GM12878 (cell line): ENCODE results near the gene SEM1. TPM values are rescaled to one million over a fixed set of nuclear protein-coding genes. Genes with fewer than 3 reads are reported as not detected.

Experiments used
- ATAC-seq: fragments of 200-7000 bp; cut with Tn5 transposase; 3 replicates; pipeline ENCODE4 v1.9.1; 2020; ENCODE audit warnings: mild to moderate bottlenecking, moderate library complexity
- BruUV-seq: library from RNA; stranded (reverse); fragments of 400-500 nt; replicated peaks from 2 replicates; lab custom pipeline; 2021; lab: Mats Ljungman, UMichigan
- CTCF ChIA-PET: fragments of 300-600 bp; sonication (Branson Sonifier 250); formaldehyde crosslinking; extraction: SDS; loops from one replicate; lab custom pipeline; 2021; ENCODE audit warnings: inconsistent platforms; lab: Yijun Ruan, JAX
- POLR2A ChIA-PET: fragments of 350-600 bp; formaldehyde crosslinking; extraction: SDS; loops from one replicate; lab custom pipeline; 2021; ENCODE audit warnings: inconsistent platforms; lab: Charles Lee
- RAD21 ChIA-PET: fragments of 300-600 bp; sonication (Branson Sonifier 250); formaldehyde crosslinking; loops from one replicate; lab custom pipeline; 2023; ENCODE audit warnings: antibody characterized with exemption; ENCODE audit not compliant: unreplicated experiment; lab: Charles Lee
- SMC1A ChIA-PET: fragments of 300-600 bp; sonication (Branson Sonifier 250); formaldehyde crosslinking; loops from one replicate; lab custom pipeline; 2023; ENCODE audit not compliant: unreplicated experiment, uncharacterized antibody; lab: Charles Lee
- DNase-seq: peaks from one replicate; pipeline ENCODE4 v3.0.0-alpha.2; 2011; ENCODE audit warnings: low read depth, low spot score
- FAIRE-seq: peaks from 3 replicates; lab custom pipeline; 2011; peaks lifted over from hg19 to GRCh38; lab: Jason Lieb, UNC
- H2AFZ ChIP-seq: 2 replicates; pipeline ENCODE4 v1.6.0; 2011; ENCODE audit warnings: low read depth, low read length, control low read depth; ENCODE audit not compliant: control insufficient read depth
- H3K27ac ChIP-seq: 2 replicates; pipeline ENCODE4 v1.5.1; 2011; ENCODE audit warnings: control low read depth; ENCODE audit not compliant: control insufficient read depth, insufficient read depth
- H3K27me3 ChIP-seq, 2 experiments: replicated peaks in 1 of 2; 2 replicates each; pipeline versions ENCODE4 v1.6.0 to v1.6.1; 2011; ENCODE audit warnings: low read length in 1 of 2; ENCODE audit not compliant: control insufficient read depth in 2 of 2, insufficient read depth in 2 of 2
- H3K36me3 ChIP-seq, 2 experiments: 2 replicates each; pipeline ENCODE4 v1.5.1; 2011; ENCODE audit warnings: low read length in 1 of 2; ENCODE audit not compliant: control insufficient read depth in 2 of 2, insufficient read depth in 2 of 2
- H3K4me1 ChIP-seq: 2 replicates; pipeline ENCODE4 v1.6.1; 2011; ENCODE audit warnings: mild to moderate bottlenecking, low read length, moderate library complexity, mixed read lengths; ENCODE audit not compliant: control insufficient read depth, insufficient read depth
- H3K4me2 ChIP-seq: 2 replicates; pipeline ENCODE4 v1.6.0; 2011; ENCODE audit warnings: control low read depth; ENCODE audit not compliant: control insufficient read depth, insufficient read depth
- H3K4me3 ChIP-seq: fragments of 200-600 bp; sonication (generic); 2 replicates; pipeline ENCODE4 v1.5.1; 2016
- H3K79me2 ChIP-seq: 2 replicates; pipeline ENCODE4 v1.6.0; 2011; ENCODE audit warnings: low read length; ENCODE audit not compliant: control insufficient read depth, insufficient read depth
- H3K9ac ChIP-seq: 2 replicates; pipeline ENCODE4 v1.8.0; 2011; ENCODE audit warnings: low read length, control low read depth, mixed read lengths; ENCODE audit not compliant: control insufficient read depth, insufficient read depth
- H3K9me3 ChIP-seq: replicated peaks from 3 replicates; pipeline ENCODE4 v1.5.1; 2011; ENCODE audit warnings: mild to moderate bottlenecking, low read length; ENCODE audit not compliant: control insufficient read depth, insufficient read depth
- H4K20me1 ChIP-seq: 2 replicates; pipeline ENCODE4 v1.6.0; 2011; ENCODE audit not compliant: control insufficient read depth, insufficient read depth
- CBFB ChIP-seq: IDR thresholded peaks from 2 replicates; pipeline ENCODE4 v1.6.1; 2016; ENCODE audit warnings: antibody characterized with exemption, low read depth
- FOXM1 ChIP-seq: IDR thresholded peaks from 2 replicates; pipeline ENCODE4 v1.6.1; 2012; ENCODE audit warnings: low read depth, mild to moderate bottlenecking, inconsistent platforms, low read length, moderate library complexity
- HDAC2 ChIP-seq: fragments of 200-600 bp; sonication (generic); IDR thresholded peaks from 2 replicates; pipeline ENCODE4 v1.6.1; 2017
- MAX ChIP-seq: IDR thresholded peaks from 2 replicates; pipeline ENCODE4 v1.6.1; 2012; ENCODE audit warnings: low read depth, low read length, improper control_type of control experiment
- MEF2A ChIP-seq: IDR thresholded peaks from 2 replicates; pipeline ENCODE4 v1.6.1; 2011; ENCODE audit warnings: low read depth, mild to moderate bottlenecking, low read length, moderate library complexity; ENCODE audit not compliant: insufficient read depth
- MTA3 ChIP-seq: IDR thresholded peaks from 2 replicates; pipeline ENCODE4 v1.6.1; 2012; ENCODE audit warnings: low read length, inconsistent platforms, borderline replicate concordance
- NFXL1 ChIP-seq: fragments of 450-650 bp; IDR thresholded peaks from 2 replicates; pipeline ENCODE4 v1.6.1; 2017; ENCODE audit warnings: antibody characterized with exemption, mild to moderate bottlenecking, borderline replicate concordance
- PAX8 ChIP-seq: fragments of 450-650 bp; IDR thresholded peaks from 2 replicates; pipeline ENCODE4 v1.6.1; 2017; ENCODE audit warnings: mild to moderate bottlenecking, moderate library complexity
- RAD21 ChIP-seq: IDR thresholded peaks from 2 replicates; pipeline ENCODE4 v1.6.1; 2011; ENCODE audit warnings: mild to moderate bottlenecking, low read depth, low read length, moderate library complexity; ENCODE audit not compliant: insufficient read depth
- RCOR1 ChIP-seq: conservative IDR thresholded peaks from 2 replicates; pipeline ENCODE4 v1.6.1; 2012; ENCODE audit warnings: low read depth, low read length, improper control_type of control experiment
- SMAD1 ChIP-seq: fragments of 450-650 bp; IDR thresholded peaks from 2 replicates; pipeline ENCODE4 v1.6.1; 2018; ENCODE audit warnings: mild to moderate bottlenecking, low read depth; ENCODE audit not compliant: partially characterized antibody
- SRF ChIP-seq, 2 experiments: IDR thresholded peaks; 2 replicates each; pipeline ENCODE4 v1.6.1; 2011; ENCODE audit warnings: low read depth in 2 of 2, low read length in 2 of 2, mild to moderate bottlenecking in 1 of 2, moderate library complexity in 1 of 2
- WGBS: methylation state at CpG from one replicate; pipeline ENCODE4 v1.1.6; 2016; ENCODE audit warnings: low lambda C conversion rate; ENCODE audit not compliant: insufficient replicate concordance, insufficient coverage; ENCODE audit errors: missing lambda C conversion rate; 5-methylcytosine and 5-hydroxymethylcytosine counted together
- in situ Hi-C: fragments of 300-500 bp; cut with MboI; formaldehyde crosslinking; loops from 9 replicates; pipeline ENCODE4 v1.14.3; 2018; ENCODE audit warnings: mixed read lengths
- intact Hi-C: fragments of 100-400 bp; cut with micrococcal nuclease; formaldehyde crosslinking; loops from one replicate; pipeline ENCODE4 v1.14.2; 2022; ENCODE audit not compliant: unreplicated experiment
- polyA plus RNA-seq, 11 experiments: library from polyadenylated mRNA; depleted of rRNA in 4 of 11; unstranded in 6 of 11; stranded (reverse) in 5 of 11; fragments of >200 nt; fragmentation: Nextera tagmentation in 4 of 11; fragmentation: Illumina TruSeq in 1 of 11; extraction: Ambion mirVana in 4 of 11; extraction: Trizol in 1 of 11; gene quantifications; 1 replicate in 1 of 11; 2 replicates in 10 of 11; pipeline versions ENCODE4 v1.2.1 to v1.2.3, GENCODE V29; 2011 to 2016; ENCODE audit warnings: inconsistent platforms in 2 of 11, missing spikeins in 2 of 11, low read depth in 1 of 11
- total RNA-seq, 4 experiments: library from RNA; depleted of rRNA in 3 of 4; stranded (reverse); fragments of >200 nt in 3 of 4; fragmentation: Illumina TruSeq in 1 of 4; extraction: Trizol in 1 of 4; gene quantifications; 2 replicates each; pipeline versions ENCODE4 v1.2.1 to v1.2.3, GENCODE V29; 2013 to 2021
- TF ChIP-seq, protein P1 (sequence below): fragments of 450-650 bp; IDR thresholded peaks from 2 replicates; pipeline ENCODE4 v1.6.1; 2017; ENCODE audit warnings: mild to moderate bottlenecking

SEM1 gene
- total and polyA plus RNA-seq, 10 of the 15 experiments (the other 5 are each of a cell fraction or from before 2014, with no cell fraction given) = 44.6 to 606 (median 356) TPM

DNA sequence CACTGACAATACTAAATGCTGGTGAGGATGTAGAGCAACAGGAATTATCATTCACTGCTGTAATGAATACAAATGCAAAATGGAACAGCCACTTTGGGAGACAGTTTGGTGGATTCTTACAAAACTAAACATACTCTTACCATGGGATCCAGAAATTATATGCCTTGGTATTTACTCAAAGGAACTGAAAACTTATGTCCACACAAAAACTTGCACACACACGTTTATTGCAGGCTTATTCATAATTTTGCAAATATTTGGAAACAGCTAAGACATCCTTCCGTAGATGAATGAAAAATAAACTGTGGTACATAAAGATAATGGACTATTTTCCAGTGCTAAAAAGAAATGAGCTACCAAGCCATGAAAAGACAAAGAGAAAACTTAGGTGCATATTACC is 69.6 kb downstream of the SEM1 start:
- BruUV-seq = no TSS peak
- no peak overlapping the region for H3K9ac ChIP-seq
- 26% methylated on average over 2 of the region's 2 CpGs for WGBS
- ChIA-PET CTCF (interaction anchor here (1.1 to 1.8 kb wide), 2 partner anchors 14 to 19 kb away, joined by 3 to 4 read pairs; no protein-coding TSS in a partner anchor), POLR2A (no interaction called here), RAD21 (no interaction called here), SMC1A (interaction anchor here (0.8 kb wide), 1 partner anchor 28 kb away, joined by 3 read pairs; no protein-coding TSS in a partner anchor)
- ATAC-seq = no peak
- FAIRE-seq = no peak
- TF ChIP-seq FOXM1 (no peak), HDAC2 (no peak), CBFB (no peak), RCOR1 (no peak), MEF2A (no peak), RAD21 (no peak), SMAD1 (no peak), MAX (no peak), NFXL1 (no peak), PAX8 (no peak), MTA3 (no peak), SRF (IDR thresholded peaks at IDR 0.05; ENCODE audit: low read depth in 2 of 2, low read length in 2 of 2) (no peak)
- TF ChIP-seq, protein P1, sequence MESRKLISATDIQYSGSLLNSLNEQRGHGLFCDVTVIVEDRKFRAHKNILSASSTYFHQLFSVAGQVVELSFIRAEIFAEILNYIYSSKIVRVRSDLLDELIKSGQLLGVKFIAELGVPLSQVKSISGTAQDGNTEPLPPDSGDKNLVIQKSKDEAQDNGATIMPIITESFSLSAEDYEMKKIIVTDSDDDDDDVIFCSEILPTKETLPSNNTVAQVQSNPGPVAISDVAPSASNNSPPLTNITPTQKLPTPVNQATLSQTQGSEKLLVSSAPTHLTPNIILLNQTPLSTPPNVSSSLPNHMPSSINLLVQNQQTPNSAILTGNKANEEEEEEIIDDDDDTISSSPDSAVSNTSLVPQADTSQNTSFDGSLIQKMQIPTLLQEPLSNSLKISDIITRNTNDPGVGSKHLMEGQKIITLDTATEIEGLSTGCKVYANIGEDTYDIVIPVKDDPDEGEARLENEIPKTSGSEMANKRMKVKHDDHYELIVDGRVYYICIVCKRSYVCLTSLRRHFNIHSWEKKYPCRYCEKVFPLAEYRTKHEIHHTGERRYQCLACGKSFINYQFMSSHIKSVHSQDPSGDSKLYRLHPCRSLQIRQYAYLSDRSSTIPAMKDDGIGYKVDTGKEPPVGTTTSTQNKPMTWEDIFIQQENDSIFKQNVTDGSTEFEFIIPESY = no peak
- DNase-seq = no peak
- H3K27ac ChIP-seq = no peak overlapping the region
- H3K36me3 ChIP-seq = no peaks in the 10 kb centered on the region
- H4K20me1 ChIP-seq = no peaks in the 10 kb centered on the region
- H3K4me3 ChIP-seq = no peak overlapping the region
- in situ Hi-C loops (no loop called here), intact Hi-C loops (no loop called here)
- no peak overlapping the region for H3K4me2 ChIP-seq
- H3K27me3 ChIP-seq = no peaks in the 10 kb centered on the region; a peak in 1 of 4 replicates
- H3K9me3 ChIP-seq = no peaks in the 10 kb centered on the region
- no peaks in the 10 kb centered on the region for H3K4me1 ChIP-seq
- H3K79me2 ChIP-seq = no peaks in the 10 kb centered on the region
- H2AFZ ChIP-seq = no peak overlapping the region
